Stimulated activated naive CD4-positive, alpha-beta T cell treated with Interleukin-2 at 50 U/mL for 16 hours (primary cell): Measurements from ENCODE around the gene AGPAT1.
"Not testable (repeated sequence)": the region's sequence is repeated elsewhere in the genome, so short reads cannot be mapped to it uniquely, and the experiment has no call there.

Experiments used
- DNase-seq: peaks from one replicate; lab custom pipeline; 2025; lab: John Stamatoyannopoulos, UW

AGPAT1 gene

DNA sequence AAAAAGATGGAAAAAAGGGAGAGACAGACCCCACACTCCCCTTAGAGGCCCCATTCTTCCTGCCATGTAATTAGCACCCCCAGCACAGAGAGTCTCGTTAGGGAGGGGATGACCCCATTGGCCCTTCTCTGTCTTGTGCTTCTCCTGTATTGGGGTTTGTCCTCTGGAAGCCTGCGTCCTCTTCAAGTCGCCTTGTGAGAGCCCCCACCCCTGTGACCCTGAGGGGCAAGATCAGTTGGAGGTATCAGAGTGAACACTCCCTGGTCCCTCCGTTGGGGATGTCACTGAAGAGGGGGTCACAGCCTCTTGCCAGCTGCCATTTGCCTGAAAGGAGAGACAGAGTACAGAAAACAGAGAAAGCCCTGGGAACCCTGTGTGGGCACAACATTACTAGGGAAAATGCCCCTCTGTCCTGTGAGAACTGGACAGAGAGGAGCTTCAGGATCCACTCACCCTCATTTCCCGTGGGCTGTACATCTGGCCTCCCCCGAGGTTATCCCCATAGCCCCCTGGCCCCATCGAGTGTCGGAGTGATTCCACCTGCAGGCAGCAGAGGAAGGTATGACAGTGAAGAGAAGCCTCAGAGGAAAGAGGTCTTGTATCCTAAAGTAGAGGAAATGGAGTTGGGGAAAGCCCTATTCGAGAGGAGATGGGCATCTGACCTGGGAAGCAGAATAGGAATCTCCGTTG, 10.4 kb upstream of the AGPAT1 start:
- not testable (repeated sequence) for DNase-seq

DNA sequence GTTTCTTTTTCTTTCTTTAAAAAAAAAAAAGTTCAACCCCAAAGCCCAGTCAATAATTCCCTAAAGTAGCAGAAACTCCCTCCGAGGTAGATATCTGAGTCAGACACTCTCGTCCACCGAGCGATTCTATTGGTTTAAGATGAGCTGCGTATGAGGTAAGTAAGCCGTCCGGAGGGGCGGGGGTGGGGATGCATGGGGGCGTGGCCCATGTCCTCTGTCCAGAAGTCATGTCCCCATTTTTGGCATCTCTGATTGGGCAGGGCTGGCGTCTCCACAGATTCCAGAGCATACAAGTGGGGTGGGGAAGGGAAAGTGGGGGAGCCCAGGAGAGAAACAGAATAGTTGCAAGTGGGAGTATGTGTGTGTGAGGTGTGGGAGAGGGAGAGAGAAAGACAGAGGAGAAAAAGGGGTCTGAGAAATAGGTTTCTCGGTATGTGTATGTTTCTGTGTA, 9.8 kb upstream of the AGPAT1 start:
- DNase-seq, result peak; percentile 69

DNA sequence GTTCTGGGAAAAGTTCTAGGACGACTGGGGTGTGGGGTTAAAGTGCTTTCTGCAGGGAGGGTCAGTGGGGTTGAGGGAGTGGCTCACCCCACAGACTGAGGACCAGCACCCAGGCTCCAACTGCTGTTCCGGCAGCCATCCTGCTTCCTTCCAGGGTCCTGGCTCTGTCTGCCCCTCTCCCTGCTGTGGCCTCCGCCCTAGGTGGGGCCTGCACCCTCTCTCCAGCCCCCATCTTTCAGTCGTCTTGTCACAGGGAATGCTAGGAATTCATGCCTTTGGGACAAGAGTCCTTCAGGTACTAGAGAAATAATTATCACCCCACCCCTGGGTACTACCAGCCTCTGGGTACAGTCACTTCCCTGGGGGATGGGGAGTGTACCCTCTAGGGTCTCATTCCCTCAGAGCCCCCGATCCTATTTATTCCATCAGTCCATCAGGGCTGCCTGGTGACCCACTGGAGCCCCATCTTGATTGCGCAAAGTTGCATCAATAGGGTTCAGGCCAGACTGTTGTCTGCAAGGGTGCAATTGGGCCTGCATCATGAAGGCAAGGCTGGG, 8.3 kb upstream of the AGPAT1 start, which contains the start of gene AGER:
AGER (minus strand) TSS at position 170 of the 557 bp plus-strand sequence; CDS start at position 139, 31 bp downstream.
- DNase-seq, result no peak

DNA sequence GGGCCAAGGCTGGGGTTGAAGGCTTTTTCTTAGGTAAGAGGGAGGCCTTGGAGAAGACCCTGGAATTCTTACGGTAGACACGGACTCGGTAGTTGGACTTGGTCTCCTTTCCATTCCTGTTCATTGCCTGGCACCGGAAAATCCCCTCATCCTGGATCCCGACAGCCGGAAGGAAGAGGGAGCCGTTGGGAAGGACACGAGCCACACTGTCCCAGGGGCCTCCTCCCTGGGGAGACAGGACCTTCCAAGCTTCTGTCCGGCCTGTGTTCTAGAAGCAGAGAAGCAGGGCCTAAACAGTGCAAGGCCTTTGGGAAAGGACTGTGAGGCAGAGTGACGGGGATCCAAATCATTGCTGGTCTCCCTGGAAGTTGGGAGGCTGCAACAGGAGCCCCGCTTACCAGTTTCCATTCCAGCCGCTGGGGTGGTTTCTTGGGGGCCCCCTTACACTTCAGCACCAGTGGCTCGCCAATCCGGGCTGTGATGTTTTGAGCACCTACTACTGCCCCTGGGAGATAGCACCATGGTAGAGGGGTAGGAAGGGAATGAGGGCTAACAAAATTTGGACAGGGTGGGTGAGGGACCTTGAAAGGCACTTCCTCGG, 7.7 kb upstream of the AGPAT1 start:
- DNase-seq, result no peak

DNA sequence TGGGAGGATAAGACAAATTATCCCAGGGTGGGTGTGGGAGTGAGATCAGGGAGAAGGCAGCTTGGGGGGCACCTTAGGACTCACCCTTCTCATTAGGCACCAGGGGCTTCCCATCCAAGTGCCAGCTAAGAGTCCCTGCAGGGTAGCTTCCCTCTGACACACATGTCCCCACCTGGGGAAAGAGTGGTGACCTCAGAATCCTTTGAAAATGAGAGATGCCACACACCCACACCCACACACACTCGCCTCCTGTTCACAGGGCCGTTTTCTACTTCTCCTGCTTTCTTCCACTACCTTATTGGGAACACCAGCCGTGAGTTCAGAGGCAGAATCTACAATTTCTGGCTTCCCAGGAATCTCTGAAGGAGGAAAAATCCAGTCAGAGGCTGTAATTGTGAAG, 7.1 kb upstream of the AGPAT1 start:
- DNase-seq, result no peak

DNA sequence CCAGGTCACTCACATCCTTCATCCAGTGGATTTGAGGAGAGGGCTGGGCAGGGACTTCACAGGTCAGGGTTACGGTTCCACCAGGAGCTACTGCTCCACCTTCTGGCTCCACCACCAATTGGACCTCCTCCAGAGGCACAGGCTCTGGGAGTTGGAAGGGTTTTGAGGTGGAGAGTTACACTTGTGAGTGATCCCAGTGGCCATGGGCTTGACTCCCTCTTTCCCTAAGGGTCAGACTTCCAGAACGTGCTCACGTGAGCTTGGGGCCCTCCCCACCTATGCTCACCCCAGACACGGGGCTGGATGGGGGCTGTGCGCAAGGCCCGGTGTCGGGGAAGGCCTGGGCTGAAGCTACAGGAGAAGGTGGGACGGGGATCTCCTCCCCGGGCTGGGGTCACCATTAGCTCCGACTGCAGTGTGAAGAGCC, 6.7 kb upstream of the AGPAT1 start:
- no peak for DNase-seq

DNA sequence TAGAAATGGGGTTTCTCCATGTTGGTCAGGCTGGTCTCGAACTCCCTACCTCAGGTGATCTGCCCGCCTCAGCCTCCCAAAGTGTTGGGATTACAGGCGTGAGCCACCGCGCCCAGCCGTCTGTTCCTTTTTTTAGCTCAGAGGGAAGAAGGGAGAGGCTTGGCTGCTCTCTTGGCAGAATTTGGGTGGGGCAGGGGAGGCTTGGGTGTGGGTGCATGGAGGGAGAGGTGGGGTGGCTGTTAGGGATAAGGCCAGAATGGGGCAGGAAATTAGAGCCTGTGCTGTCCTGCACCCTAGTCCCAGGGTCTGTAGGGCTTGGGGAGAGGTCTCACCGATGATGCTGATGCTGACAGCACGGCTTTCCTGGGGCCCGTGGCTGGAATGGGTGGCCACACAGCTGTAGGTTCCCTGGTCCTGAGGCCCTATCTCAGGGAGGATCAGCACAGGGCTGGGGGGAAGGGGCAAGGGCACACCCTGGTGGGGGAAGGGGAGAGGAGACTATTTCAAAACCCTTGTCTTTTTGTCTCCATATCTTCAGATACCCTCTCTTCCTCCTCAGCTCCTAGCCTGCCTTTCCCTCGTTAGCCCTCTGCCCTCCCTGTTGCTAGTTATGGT, 6.1 kb upstream of the AGPAT1 start:
- DNase-seq, result no peak

DNA sequence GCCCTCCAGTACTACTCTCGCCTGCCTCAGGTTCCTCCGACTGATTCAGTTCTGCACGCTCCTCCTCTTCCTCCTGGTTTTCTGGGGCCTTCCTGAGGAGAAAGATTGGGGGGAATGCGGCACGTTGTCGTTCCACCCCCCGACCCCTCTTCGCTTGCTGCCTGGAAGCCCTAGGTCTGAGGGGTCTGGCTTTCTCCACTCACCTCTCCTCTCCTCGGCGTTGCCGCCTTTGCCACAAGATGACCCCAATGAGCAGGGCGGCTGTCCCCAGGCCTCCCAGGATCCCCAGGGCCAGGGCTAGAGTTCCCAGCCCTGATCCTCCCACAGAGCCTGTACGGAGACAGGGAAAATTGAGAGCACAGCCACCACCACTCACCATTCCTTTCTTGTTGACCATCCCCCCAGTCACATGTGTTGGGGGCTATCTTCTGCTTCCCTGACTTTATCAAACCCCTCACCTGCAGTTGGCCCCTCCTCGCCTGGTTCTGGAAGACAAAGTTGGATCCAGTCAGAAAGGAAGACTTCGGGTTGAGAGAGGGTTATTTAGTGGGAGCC, 5.3 kb upstream of the AGPAT1 start:
- no peak for DNase-seq

DNA sequence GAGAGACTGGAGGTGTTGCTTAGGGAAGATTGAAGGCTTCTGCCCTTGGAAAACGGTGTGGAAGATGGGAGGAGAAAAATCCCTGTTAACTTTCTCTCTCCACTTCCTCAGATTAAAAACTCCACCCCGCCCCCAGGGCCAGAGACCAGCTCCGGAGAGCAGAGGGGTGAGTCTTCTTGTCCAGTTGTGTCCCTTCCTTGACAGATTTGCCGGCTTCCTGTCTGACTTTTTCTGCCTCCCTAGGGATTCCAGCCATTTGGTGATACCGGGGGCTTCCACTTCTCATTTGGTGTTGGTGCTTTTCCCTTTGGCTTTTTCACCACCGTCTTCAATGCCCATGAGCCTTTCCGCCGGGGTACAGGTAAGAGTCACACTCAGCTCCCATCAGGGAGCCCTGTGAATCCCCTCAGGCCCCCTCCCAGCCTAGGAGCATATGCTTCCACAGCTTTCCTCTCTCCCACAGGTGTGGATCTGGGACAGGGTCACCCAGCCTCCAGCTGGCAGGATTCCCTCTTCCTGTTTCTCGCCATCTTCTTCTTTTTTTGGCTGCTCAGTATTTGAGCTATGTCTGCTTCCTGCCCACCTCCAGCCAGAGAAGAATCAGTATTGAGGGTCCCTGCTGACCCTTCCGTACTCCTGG, 4.0 kb upstream of the AGPAT1 start:
- DNase-seq, result no peak

DNA sequence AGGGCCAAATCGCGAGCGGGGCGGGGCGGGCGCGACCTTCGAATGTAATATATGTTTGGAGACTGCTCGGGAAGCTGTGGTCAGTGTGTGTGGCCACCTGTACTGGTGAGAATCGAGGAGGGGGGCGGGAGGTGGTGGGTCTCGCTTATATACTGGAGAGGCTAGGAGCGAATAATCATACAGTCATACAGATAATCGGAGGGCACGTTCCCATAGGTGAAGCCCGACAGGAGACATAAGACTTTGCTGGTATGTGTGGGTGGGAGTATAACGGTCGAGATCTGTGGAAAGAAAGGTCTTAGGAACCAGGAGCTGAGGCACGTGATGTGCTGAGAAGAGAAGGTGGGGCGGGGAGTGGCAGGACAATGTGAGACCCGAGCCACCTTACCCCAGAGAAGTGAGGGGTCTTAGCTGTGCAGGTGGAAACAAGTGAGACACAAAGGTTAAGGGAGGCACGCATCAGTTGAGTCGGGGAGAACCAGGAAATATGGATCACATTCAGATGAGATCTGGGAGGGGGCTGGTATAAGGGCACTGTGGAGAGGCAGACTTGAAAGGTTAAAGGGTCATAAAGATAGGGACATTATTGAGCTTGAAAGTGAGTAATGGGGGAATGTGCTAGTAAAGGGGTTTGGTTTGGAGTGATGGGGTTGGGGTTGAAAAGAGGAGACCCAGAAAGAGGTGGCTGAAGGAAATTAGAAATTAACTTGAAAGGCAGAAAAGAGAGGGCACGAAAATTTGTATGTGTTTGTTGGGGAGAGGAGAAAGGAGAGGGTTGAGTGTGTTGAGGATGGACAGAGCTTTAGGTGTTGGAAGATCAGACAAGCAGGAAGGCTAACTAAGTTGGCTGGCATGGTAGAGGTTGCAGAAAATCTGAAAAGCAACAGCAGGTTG, 2.9 kb upstream of the AGPAT1 start:
- no peak for DNase-seq

DNA sequence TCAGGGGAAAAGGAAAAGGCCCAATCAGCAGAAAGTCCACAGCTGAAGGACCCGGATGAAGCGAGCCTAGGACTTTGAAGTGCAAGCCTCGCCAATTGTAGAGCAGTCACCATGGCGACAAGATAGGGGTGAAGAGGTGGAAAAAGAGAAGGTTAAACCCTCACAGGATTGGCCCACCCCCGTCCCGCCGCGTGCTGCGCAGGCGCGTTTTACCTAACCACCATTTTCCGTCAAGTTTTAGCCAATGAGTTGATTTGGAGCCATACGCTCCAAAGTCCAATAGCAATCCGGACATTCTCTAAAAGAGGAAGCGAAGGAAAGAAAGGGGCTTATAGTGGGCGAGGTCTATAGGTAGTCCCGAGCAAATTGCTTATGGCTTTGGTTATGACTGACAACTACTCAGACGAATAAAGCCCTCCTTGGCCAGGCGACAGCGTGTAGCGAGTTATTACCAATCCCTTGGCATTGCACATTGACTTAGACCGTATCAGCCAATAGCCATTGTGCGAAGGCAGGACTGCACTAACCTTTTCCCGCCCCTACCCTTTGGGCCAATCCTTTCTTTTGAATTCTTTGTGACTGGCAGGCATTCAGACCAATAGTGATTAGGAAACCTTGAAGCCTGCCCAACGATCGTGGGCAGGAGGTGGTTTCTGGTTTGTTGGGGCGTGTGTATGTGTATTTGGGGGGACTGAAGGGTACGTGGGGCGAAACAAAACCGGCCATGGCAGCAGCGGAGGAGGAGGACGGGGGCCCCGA, 2.1 kb upstream of the AGPAT1 start, which contains the start of gene RNF5:
RNF5 (plus strand) TSS at position 618 of the 759 bp plus-strand sequence; CDS start at position 725, 107 bp downstream.
- DNase-seq, result peak; percentile 92

DNA sequence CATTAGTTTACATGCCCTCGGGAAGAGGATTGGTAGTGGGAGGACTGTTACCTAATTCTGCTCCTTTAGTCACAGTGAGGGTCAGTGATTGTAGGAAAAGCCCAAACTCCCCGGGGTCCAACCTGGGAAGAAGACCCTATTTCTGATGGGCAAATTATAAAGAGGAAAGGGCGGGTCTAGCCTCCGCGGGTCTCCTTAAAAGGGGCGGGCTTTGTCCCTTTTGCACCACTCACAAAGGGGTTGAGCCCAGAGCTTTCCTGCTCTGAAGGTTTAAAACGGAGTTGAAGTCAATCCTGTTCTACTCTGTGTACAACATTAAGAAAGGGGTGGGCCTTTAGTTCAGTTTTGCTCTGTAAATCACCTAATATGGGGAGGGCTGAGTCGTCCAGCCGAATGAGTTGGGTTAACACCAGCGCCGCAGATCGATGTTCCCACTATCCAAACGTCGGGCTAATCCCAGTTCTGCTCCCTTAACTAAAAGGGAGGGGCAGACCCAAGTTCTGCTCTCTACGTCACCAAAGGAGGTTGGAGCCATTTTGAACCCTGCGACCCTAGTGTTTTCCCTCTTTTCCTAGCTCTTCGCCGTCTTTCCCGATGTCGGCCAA, 1.4 kb upstream of the AGPAT1 start:
- peak; percentile 53 for DNase-seq

DNA sequence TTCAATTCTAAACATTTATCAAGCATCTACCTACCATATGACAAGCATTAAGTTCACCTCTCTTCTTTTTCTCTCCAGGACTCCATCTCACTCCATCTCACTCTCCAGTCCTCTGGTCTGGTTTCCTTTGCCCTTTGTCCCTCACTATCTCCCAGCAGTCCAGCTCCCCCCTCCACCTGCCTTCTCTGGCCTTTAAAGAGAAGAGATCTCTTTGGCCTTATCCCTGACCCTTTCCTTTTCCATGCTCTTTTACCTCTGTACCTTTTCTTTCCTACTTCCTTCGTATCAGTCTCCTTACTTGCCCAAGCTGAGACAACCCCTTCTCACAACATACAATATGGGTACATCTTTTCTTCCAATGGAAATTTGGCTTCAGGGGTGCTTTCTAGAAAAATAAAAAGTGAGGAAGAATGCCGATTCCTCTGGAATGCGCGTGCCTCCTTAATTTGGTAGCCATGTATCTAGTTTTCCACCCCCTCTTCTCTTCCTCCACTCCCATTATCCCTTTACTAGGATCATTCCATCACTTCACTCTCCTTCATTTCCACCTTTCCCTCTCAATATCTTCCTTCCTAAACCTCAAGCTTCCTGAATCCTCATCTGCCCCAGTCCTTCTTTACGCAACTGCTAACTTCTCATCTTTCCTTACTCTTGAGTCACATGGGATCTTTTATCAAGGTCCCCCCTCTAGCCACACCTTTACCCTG, 745 bp upstream of the AGPAT1 start:
- no peak for DNase-seq

DNA sequence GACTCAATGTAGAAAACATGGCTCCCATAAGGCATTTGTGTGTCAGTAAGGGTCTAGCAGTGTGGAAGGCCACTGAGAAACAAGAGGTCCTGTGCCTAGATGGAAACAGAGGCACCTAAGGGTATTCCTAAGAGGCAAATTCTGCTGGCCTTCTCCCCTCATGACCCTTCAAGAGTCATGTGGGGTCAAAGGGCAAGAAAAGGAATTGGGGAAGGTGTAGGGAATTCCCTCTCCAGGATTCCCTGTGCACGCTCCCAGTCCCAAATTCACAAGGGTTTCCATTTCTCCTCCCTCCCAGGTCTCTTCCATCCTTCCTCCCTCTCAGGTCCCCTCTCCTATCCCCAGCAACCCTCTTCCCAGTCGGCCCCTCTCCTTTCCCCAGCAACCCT, 568 bp downstream of the AGPAT1 start:
- no peak for DNase-seq

DNA sequence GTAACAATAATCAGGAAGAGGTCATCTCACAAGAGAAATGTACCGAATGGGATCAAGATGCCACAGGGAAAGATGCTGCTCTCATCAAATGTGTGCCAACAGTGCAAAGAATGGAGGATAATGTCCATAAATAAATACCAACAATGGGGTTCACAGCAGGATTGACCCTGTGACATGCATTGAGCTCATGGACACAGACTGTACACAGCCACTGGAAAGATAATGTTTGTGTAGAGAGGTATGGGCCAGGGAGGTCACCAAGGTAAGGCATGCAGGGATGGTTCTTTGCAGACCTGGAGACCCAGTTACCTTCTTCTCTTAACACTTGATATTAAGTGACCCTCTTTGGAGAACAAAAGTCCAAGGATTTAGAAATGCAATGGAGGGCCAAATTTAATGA, 1.5 kb downstream of the AGPAT1 start:
- DNase-seq, result no peak

DNA sequence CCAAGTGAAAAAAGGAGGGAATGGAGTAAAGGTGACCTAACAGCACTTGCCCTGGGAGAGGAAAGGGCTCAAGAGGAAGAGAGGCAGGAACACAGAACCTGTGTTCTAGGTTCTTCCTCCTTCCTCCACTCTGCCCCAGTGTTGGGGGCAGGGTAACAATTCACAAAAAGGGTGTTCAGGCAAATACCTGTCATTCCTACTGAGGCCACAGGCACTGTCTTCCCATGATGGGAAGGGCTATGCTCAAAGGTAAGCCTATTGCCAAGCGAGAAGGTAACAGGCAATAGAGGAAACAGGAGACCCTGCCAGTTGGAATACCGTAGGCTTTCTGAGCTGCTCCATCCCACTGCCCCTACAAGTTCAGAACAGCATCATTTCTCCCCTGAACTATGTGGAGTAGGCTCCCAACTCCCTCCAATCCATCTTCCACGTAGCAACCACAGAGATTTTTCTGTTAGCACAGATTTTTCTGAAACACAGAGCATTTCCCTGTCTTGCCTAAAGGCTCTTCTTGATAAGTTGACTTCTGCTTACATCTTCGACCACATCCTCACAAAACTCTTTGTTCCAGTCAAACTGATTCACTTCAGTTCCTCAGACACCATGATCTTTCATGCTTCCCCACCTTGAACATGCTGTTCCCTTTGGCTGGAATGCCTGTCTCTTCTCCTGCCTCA, 2.7 kb downstream of the AGPAT1 start:
- no peak for DNase-seq

DNA sequence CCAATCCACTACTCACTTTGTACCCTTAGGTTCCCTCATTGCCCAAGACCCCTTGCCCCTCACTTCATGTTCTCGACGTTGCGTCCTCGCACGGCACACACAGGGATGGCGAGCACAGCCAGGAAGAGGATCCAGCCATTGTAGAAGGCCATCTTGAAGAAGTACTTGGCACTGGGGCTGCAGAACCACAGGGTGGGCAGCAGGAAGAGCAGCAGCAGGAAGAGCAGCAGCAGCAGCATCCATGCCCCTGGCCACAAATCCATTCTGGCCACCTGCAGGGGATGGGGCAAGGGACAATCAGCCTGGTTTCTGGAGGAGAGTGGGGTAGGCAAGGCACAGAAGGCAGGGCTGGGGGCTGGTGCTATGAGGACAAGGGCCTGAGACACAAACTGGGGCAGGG, 4.7 kb downstream of the AGPAT1 start:
- no peak for DNase-seq

DNA sequence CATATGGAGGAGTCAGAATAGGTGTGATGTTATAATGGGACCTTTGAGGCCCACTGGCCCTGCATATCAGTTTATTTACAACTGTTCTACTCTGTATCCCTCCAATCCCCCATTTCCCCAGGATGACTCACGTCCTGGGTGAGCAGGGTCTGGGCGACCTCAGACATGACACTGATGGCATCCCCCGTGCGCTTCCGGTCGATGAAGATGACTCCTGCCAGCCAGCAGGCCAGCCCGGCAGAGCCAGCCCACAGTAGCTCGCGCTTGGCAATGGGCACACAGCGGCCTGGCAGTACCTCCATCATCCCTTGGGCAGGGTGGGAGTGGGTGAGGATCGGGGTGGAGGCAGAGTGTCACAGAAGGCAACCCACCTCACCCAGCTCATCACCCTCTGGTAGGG, 5.6 kb downstream of the AGPAT1 start:
- DNase-seq, result no peak
